Posterior cingulate gyrus (tissue), 11 donors: Measurements from ENCODE around the gene GIMAP4.
"Not testable (repeated sequence)": the region's sequence is repeated elsewhere in the genome, so short reads cannot be mapped to it uniquely, and the experiment has no call there.

Experiments used
- DNase-seq, 10 donors: peaks; one replicate each; pipeline versions ENCODE4 v3.0.0 to v3.0.0-alpha.2; 2020 to 2021; ENCODE audit warnings: mixed read lengths in 3 of 10
- intact Hi-C: fragments of 100-400 bp; cut with DNase I; formaldehyde crosslinking; loops from one replicate; pipeline ENCODE4 v1.15.1; 2023

The GIMAP4 gene

GRCh38 chr7:150567169-150567568 lies at the start of gene GIMAP4:
Gene GIMAP4, plus strand, starts transcription at chr7:150567390. Its CDS starts 2,512 bp downstream, at chr7:150569902.
- intact Hi-C loops, result loop anchor here (10.0 kb wide), 1 partner anchor 112 kb away; the partner anchor contains the start of gene GIMAP8
- DNase-seq, result no peak

DNA sequence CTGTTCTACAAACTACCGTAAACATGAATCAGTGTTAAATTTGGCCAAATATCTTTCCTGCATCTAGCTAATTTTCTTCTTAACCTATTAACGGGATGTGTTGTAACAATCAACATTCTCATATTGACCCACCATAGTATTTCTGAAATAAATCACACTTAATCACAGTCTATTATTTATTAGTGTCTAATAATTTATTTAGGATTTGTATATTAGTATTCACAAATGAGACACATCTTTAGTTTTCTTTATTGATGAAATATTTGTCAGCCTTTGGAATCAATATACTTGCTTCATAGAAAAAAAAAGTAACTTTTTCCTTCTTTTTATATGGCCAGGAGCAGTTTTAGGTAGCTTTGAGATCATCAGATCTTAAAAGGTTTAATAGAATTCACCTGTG lies 47.9 kb upstream of the GIMAP4 start:
- intact Hi-C loops, result no loop called here
- DNase-seq, result no peak

- no peak for DNase-seq
- intact Hi-C loops, result no loop called here
Measured at GRCh38 chr7:150520145-150520544, 47.0 kb upstream of the GIMAP4 start.

- DNase-seq, intact Hi-C loops: not testable (repeated sequence)
Measured at GRCh38 chr7:150522931-150523330, 44.3 kb upstream of the GIMAP4 start.

DNA sequence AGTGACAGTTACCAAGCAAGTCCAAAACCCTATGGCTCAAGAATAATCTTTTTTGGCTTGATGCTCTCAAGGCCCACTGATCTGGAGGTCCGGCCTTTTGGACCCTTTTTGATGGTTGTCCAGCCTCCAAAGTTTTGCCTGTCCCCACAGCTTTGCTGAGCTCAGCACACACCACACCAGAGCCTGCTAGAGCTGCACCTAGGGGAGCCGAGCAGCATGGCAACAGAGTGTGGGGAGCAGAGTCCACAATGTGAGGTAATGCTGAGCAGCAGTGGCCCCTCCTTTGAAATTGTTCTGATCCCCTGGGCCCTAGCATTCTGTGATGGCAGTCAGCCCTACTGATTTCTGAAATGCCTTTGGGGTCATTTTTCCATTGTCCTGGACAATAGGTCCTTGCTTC lies 43.2 kb upstream of the GIMAP4 start:
- intact Hi-C loops, result no loop called here
- no peak for DNase-seq

DNA sequence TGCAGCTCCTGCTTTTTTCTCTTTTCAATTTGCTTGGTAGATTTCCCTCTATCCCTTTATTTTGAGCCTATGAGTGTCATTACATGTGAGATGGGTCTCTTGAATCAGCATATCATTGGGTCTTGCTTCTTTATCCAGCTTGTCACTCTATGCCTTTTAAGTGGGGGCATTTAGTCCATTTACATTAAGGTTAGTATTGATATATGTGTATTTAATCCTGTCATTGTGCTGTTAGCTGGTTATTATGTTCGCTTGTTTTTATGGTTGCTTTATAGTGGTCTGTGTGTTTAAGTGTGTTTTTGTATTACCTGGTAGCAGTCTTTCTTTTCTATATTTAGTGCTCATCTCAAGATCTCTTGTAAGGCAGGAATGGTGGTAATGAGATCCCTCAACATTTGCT lies 35.5 kb upstream of the GIMAP4 start:
- intact Hi-C loops, result no loop called here
- no peak for DNase-seq

- intact Hi-C loops, result no loop called here
- no peak for DNase-seq
Measured at GRCh38 chr7:150538259-150538658, 28.9 kb upstream of the GIMAP4 start.

GRCh38 chr7:150553163-150553562 lies 14.0 kb upstream of the GIMAP4 start:
- intact Hi-C loops, result no loop called here

GRCh38 chr7:150556521-150557138 lies 10.6 kb upstream of the GIMAP4 start:
- intact Hi-C loops, result no loop called here
- DNase-seq, result no peak

More at GRCh38 chr7:150553163-150553562, 14.0 kb upstream of the GIMAP4 start:
- DNase-seq, result no peak

DNA sequence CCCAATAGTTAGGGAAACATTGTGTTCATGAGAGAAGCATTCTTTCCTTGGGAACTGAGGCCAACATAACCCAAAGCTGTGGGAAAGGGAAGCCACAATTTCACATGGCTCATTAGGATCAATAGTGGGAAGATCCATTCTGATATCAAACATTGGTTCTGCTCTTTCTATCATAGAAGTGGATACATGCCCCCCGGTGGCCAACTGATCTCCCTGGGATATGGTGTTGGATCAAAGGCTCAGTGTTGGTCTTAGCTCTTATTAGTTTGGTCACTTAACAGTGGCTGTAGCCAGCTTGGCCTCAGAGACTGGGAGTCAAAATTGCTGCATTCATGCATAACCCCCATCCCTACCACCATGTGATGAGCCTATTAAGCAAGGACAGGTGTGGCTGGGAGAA lies 6.7 kb upstream of the GIMAP4 start:
- no peak for DNase-seq
- intact Hi-C loops, result loop anchor here (10.0 kb wide), 1 partner anchor 106 kb away; the partner anchor contains the start of gene GIMAP8

DNA sequence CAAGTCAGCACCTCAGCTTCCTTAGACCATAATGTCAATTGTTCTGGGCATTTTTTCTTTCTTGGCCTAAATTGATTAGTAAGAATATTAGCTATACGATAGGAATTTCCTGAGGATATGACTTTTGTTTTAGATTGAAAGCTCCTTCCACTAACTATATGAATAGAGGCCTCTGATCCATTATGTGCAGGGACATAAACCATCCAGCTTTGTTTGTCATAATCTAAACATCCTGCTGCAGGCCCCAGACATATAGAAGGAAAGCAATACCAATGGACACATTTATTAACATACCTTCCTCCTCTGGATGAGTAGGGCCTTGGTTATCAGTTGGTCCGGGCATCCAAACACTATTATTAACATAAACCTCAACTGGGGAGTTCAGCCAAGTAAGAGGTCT lies 4.3 kb upstream of the GIMAP4 start:
- no peak for DNase-seq
- intact Hi-C loops, result loop anchor here (10.0 kb wide), 1 partner anchor 108 kb away; the partner anchor contains the start of gene GIMAP8

DNA sequence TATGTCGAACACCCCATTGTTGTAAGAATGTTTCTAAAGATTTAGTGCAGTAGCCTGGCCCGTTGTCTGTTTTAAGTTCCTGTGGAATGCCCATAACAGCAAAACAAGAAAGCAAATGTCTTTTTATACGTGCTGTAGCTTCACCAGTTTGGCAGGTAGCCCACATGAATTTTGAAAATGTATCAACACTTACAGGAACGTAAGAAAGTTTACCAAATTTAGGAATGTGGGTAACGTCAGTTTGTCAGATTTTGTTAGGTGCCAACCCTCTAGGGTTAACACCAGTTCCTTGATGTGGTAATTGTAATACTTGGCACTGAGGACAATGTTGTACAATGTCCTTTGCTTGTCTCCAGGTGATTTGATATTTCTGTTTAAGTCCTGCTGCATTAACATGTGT lies 3.2 kb upstream of the GIMAP4 start:
- intact Hi-C loops, result loop anchor here (10.0 kb wide), 1 partner anchor 109 kb away; the partner anchor contains the start of gene GIMAP8
- no peak for DNase-seq

DNA sequence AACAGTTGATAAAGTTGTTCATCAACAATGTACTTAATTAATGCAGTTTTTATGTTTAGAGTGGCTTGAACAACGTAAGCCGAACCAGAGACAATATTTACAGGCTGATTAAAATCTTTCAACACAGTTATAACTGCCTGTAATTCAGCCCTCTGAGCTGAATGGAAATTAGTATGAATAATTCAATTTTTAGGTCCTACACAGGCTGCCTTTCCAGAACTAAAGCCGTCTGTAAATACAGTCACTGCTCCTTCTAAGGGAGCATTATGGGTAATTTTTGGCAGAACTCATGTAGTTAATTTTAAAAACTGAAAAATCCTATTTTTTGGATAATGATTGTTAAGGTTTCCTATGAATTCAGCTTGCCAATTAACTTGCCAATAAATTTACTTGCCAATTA lies 2.6 kb upstream of the GIMAP4 start:
- intact Hi-C loops, result loop anchor here (10.0 kb wide), 1 partner anchor 110 kb away; the partner anchor contains the start of gene GIMAP8
- no peak for DNase-seq

DNA sequence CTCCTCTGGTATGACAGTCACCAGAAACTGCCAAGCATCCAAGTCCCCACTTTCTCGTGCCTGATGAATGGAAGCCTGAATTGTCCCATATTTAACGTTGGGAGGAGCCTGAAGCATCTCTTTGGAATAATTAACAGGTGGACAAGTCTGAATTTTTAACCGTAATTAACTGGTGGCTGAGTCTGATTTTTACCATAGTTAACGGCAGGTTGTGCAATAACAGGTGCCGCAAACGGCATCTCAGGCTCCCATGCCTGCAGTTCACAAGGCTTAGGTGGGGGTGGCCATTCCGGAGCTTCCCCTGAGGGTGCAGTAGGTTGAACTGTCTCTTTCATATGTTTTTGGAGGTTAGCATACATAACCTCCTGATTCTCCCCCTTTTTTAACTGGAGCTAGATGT lies 2.0 kb upstream of the GIMAP4 start:
- intact Hi-C loops, result loop anchor here (10.0 kb wide), 1 partner anchor 110 kb away; the partner anchor contains the start of gene GIMAP8

GRCh38 chr7:150566123-150566522 lies 1.1 kb upstream of the GIMAP4 start:
- intact Hi-C loops, result loop anchor here (10.0 kb wide), 1 partner anchor 111 kb away; the partner anchor contains the start of gene GIMAP8
- DNase-seq, result no peak

More for the DNA sequence above, 2.0 kb upstream of the GIMAP4 start:
- DNase-seq, result no peak

- no peak for DNase-seq
- intact Hi-C loops, result loop anchor here (10.0 kb wide), 1 partner anchor 112 kb away; the partner anchor contains the start of gene GIMAP8
Measured at GRCh38 chr7:150566572-150566971, 618 bp upstream of the GIMAP4 start.

- intact Hi-C loops, result loop anchor here (10.0 kb wide), 1 partner anchor 113 kb away; the partner anchor contains the start of gene GIMAP8
- no peak for DNase-seq
Measured at GRCh38 chr7:150567871-150568301, 696 bp downstream of the GIMAP4 start.

GRCh38 chr7:150568714-150569113 lies 1.5 kb downstream of the GIMAP4 start:
- DNase-seq, result no peak
- intact Hi-C loops, result loop anchor here (10.0 kb wide), 1 partner anchor 114 kb away; the partner anchor contains the start of gene GIMAP8

GRCh38 chr7:150569245-150569955 lies 2.2 kb downstream of the GIMAP4 start:
- intact Hi-C loops, result loop anchor here (10.0 kb wide), 1 partner anchor 115 kb away; the partner anchor contains the start of gene GIMAP8
- no peak for DNase-seq

DNA sequence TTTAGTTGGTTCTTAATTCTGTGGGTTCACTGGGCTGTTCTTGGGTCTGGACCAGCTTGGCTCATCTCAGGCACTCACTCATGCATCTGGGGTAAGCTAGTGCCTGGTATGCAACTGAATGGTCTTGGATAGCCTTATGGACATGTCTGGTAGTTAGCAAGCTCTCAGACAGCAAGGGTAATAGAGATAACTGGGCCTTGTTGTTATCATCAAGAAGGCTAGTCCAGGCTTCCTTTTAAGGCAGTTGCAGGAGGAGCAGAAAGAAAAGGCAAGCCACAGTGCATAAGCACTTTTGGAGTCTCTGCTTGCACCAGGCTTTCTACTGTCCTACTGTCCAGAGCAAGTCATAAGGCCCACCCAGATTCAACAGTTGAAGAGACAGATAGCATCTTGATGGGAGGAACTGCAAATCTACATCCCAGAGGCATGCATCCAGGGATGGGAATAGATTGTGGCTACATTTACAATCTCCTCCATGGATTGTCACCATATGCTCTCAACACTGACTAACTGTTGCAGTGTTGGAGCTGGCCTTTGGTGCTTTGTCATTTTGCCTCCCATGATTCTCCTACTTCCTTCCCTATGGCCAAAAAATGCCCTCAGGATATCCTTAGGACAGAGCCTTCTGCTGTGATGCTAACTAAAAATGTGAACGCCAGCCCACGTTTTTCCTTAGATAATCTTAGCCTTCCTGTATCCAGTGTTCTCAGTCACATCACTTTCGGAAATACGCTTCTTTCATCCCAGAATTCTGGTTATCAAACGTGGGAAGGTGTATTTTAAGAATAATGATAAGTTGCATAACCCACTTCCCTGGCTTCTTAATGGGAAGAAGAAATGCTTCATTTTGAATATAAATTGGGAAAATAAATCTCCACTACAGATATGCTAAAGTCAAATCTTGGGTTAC lies 3.6 kb downstream of the GIMAP4 start:
- intact Hi-C loops, result no loop called here

More for the DNA sequence above, 3.6 kb downstream of the GIMAP4 start:
- no peak for DNase-seq
